Measurements from ENCODE around the gene PLXNB2.

The PLXNB2 gene

DNA sequence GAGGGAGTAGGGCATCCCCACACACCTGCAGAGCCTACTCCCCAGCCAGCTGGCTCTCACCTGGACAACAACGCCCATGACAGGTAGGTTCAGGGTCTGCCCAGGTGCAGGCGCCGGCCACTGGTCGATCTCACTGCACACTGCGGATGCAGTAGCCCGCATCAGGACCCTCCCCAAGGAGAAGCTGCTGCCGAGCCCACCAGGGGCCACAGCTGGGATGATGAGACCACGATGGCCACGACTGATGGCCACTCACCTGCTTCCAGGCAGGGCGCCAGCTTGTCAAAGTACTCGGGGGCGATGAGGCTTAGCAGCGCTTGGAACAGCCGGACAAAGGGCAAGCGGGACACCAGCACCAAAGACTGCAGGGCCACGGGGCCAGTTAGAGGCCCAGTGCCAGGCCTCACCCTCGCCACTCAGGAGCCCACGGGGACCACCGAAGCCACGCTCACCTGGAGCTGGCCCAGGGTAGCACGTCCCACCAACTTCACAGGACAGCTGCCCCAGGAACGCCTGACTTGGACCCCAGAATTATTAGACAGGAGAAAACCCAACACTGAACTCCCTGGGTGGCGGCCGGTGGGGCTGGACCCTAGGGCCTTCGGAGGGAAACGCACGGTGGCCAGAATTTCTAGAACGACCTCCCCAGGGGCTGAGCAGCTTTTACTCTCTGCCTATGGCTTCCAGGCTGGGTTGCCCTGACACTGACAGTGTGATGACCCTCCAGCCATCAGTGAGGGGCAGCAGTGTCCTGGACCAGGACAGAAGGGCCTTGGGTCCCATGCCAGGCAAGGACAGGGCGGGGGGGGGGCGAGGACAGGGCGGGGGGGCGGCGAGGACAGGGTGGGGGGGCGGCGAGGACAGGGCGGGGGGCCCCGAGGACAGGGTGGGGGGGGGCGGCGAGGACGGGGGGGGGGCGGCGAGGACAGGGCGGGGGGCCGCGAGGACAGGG, 8.9 kb upstream of the PLXNB2 start:
- TF ChIP-seq, protein P1, sequence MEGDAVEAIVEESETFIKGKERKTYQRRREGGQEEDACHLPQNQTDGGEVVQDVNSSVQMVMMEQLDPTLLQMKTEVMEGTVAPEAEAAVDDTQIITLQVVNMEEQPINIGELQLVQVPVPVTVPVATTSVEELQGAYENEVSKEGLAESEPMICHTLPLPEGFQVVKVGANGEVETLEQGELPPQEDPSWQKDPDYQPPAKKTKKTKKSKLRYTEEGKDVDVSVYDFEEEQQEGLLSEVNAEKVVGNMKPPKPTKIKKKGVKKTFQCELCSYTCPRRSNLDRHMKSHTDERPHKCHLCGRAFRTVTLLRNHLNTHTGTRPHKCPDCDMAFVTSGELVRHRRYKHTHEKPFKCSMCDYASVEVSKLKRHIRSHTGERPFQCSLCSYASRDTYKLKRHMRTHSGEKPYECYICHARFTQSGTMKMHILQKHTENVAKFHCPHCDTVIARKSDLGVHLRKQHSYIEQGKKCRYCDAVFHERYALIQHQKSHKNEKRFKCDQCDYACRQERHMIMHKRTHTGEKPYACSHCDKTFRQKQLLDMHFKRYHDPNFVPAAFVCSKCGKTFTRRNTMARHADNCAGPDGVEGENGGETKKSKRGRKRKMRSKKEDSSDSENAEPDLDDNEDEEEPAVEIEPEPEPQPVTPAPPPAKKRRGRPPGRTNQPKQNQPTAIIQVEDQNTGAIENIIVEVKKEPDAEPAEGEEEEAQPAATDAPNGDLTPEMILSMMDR (IDR thresholded peaks at IDR 0.05; ENCODE audit: borderline replicate concordance, control extremely low read depth, extremely low read depth, insufficient read depth, missing control alignments): no peak
- no peak for DNase-seq (ENCODE audit: low spot score)
- in situ Hi-C loops (cut with MboI; ENCODE audit: low sequenced_read_pairs, unreplicated experiment): no loop called here

DNA sequence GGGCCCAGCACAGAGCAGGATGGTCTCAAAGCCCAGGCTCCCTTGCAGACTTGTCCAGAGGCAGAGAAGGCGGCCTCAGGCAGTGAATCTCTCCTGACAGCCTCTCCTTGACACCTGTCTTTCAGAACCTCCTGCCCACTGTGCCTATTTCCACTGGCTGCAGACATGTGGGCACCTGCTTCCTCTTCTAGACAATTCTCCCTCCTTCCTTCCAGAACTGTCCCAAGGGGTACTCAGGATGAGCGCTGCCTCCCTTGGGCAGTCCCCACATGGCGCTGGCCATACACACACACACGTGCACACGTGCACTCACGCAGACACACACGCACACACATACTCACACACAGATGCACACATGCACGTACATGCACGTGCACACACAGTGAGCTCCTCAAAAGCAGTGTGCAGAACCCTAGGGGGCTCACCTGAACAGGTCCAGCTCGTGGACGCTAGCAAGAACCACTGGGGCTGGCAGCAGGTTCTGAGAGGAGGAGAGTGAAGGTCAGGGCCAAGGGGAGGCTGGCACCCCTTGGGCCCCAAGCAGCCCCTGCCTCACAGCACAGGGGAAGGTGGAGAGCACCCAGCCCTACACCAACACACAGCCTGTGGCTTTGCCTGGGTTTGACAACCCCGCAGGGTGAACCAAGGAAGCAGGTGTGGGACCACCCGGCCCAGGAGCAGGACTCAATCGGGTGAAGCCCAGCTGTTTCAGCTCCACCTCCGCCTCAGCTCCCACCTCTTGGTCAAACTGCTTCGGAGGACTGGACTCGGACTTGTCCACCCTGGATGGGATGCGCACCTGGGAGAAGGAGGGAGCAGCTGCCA, 8.1 kb upstream of the PLXNB2 start:
- in situ Hi-C loops (cut with MboI; ENCODE audit: low sequenced_read_pairs, unreplicated experiment): no loop called here
- no peak for DNase-seq (ENCODE audit: low spot score)

GRCh38 chr22:50314455-50315288, 7.2 kb upstream of the PLXNB2 start:
- TF ChIP-seq, protein P1 (IDR thresholded peaks at IDR 0.05; ENCODE audit: borderline replicate concordance, control extremely low read depth, extremely low read depth, insufficient read depth, missing control alignments): no peak
- in situ Hi-C loops (cut with MboI; ENCODE audit: low sequenced_read_pairs, unreplicated experiment): no loop called here
- peak; percentile 91 for DNase-seq (ENCODE audit: low spot score)

More for the DNA sequence above, 8.1 kb upstream of the PLXNB2 start:
- TF ChIP-seq, protein P1 (IDR thresholded peaks at IDR 0.05; ENCODE audit: borderline replicate concordance, control extremely low read depth, extremely low read depth, insufficient read depth, missing control alignments): no peak

GRCh38 chr22:50314081-50314454, 6.6 kb upstream of the PLXNB2 start:
- in situ Hi-C loops (cut with MboI; ENCODE audit: low sequenced_read_pairs, unreplicated experiment): no loop called here
- TF ChIP-seq, protein P1 (IDR thresholded peaks at IDR 0.05; ENCODE audit: borderline replicate concordance, control extremely low read depth, extremely low read depth, insufficient read depth, missing control alignments): no peak
- no peak for DNase-seq (ENCODE audit: low spot score)

- no peak for DNase-seq (ENCODE audit: low spot score)
- TF ChIP-seq, protein P1 (IDR thresholded peaks at IDR 0.05; ENCODE audit: borderline replicate concordance, control extremely low read depth, extremely low read depth, insufficient read depth, missing control alignments): no peak
- in situ Hi-C loops (cut with MboI; ENCODE audit: low sequenced_read_pairs, unreplicated experiment): no loop called here
Measured at GRCh38 chr22:50313600-50313999, 6.2 kb upstream of the PLXNB2 start.

DNA sequence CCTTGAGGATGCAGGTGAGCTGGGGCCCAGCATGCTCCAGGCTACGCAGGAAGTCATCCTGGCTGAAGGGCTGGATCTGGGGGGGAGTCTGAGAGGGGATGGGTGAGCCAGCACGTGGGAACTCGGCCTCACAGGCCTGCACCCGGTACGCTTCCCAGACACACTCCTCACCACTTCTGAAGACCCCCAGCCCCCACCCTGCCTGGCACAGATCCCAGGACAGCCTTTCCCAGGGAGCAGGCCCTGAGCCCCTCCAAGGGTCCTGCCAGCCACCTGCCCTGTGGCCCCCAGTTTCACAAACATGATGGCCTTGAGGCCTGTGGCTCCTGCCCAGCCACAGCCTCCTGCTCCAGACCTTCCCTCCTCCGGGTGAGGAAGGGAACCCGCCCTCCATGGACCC, 5.6 kb upstream of the PLXNB2 start:
- DNase-seq (ENCODE audit: low spot score): no peak
- TF ChIP-seq, protein P1 (IDR thresholded peaks at IDR 0.05; ENCODE audit: borderline replicate concordance, control extremely low read depth, extremely low read depth, insufficient read depth, missing control alignments): no peak
- in situ Hi-C loops (cut with MboI; ENCODE audit: low sequenced_read_pairs, unreplicated experiment): no loop called here
